ENCODE measurements around the gene SLC1A4. TPM values are rescaled to one million over a fixed set of nuclear protein-coding genes. Genes with fewer than 3 reads are reported as not detected.

Gene SLC1A4
- total RNA-seq, 1 experiment from 2014 or later = 35.0 TPM

DNA sequence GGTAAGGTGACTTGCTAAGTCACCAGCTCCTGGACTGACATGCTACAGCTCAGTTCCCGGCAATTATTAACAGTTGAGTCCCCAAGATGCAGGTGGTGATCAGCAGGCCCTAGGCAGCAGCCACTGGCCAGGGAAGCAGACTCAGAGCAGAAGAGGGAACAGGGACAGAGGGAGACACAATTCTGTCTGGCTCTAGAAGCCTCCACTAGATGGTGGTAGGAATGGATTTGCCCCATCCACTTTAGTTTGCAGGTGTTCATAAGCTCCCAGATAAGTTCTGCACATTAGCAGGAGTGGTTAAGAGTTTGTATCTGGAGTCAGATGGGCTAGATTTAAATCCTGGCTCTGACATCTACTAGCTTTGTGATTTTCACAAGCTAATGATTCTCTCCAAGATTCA is 25.5 kb upstream of the SLC1A4 start:
- Mint-ChIP-seq H3K4me1 (ENCODE audit: low read depth, unreplicated experiment) (peaks cover 13% of the 10 kb centered on the region), H3K27me3 (ENCODE audit: insufficient read depth, unreplicated experiment) (no peaks in the 10 kb centered on the region), H3K36me3 (ENCODE audit: insufficient read depth, unreplicated experiment) (no peaks in the 10 kb centered on the region), H3K27ac (ENCODE audit: unreplicated experiment) (no peak overlapping the region), H3K4me3 (ENCODE audit: unreplicated experiment) (no peak overlapping the region), H3K9me3 (ENCODE audit: unreplicated experiment) (no peaks in the 10 kb centered on the region)
- H3K9me3 ChIP-seq = no peaks in the 10 kb centered on the region
- TF ChIP-seq, protein P1, sequence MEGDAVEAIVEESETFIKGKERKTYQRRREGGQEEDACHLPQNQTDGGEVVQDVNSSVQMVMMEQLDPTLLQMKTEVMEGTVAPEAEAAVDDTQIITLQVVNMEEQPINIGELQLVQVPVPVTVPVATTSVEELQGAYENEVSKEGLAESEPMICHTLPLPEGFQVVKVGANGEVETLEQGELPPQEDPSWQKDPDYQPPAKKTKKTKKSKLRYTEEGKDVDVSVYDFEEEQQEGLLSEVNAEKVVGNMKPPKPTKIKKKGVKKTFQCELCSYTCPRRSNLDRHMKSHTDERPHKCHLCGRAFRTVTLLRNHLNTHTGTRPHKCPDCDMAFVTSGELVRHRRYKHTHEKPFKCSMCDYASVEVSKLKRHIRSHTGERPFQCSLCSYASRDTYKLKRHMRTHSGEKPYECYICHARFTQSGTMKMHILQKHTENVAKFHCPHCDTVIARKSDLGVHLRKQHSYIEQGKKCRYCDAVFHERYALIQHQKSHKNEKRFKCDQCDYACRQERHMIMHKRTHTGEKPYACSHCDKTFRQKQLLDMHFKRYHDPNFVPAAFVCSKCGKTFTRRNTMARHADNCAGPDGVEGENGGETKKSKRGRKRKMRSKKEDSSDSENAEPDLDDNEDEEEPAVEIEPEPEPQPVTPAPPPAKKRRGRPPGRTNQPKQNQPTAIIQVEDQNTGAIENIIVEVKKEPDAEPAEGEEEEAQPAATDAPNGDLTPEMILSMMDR (IDR thresholded peaks at IDR 0.05; ENCODE audit: insufficient read depth in 1 of 2, low read depth in 1 of 2, low read length in 1 of 2, severe bottlenecking in 1 of 2, unreplicated experiment in 1 of 2) = peak in 1 of 2 experiments; percentile 8
- DNase-seq = no peak
- POLR2A ChIA-PET = interaction anchor here (0.9 kb wide), 1 partner anchor 92 kb away, joined by 3 read pairs; the partner anchor contains the start of gene CEP68
- 0 out of 2 replicates have a peak, but pooled peaks cover 6% of the 10 kb centered on the region for H3K4me1 ChIP-seq
- no peaks in the 10 kb centered on the region for H3K27me3 ChIP-seq (replicated peaks; ENCODE audit: control insufficient read depth, insufficient read depth, low read length)
- H3K36me3 ChIP-seq (ENCODE audit: control insufficient read depth, insufficient read depth, low read length) = no peaks in the 10 kb centered on the region
- no TSS peak for BruUV-seq (replicated peaks)
- intact Hi-C loops (cut with micrococcal nuclease; ENCODE audit: unreplicated experiment) = no loop called here
- CTCF ChIA-PET = interaction anchor here (0.6 to 1.7 kb wide), 4 partner anchors 10 to 70 kb away, joined by 3 to 7 read pairs (median 4); no protein-coding TSS in a partner anchor
- H3K4me3 ChIP-seq (ENCODE audit: low read depth, low read length) = no peak overlapping the region

DNA sequence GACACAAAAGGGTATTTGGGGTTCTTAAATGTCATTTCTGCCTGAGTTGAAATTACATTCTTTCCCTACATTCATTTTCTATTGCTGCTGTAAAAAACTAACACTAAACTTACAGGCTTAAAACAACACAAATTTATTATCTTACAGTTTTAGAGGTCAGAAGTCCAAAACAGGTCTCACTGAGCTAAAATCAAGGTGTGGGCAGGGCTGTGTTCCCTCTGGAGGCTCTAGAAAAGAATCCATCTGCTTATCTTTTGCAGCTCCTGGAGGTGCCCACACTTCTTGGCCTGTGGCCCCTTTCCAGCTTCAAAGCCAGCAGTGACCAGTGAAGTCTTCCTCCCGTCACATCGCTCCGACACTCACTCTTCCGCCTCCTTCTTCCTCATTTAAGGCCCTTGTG is 23.2 kb upstream of the SLC1A4 start:
- Histone ChIP-seq H3K4me1 (0 out of 2 replicates have a peak, but pooled peaks cover 6% of the 10 kb centered on the region), H3K27me3 (replicated peaks; ENCODE audit: control insufficient read depth, insufficient read depth, low read length) (no peaks in the 10 kb centered on the region), H3K36me3 (ENCODE audit: control insufficient read depth, insufficient read depth, low read length) (no peaks in the 10 kb centered on the region), H3K9me3 (no peaks in the 10 kb centered on the region), H3K4me3 (ENCODE audit: low read depth, low read length) (no peak overlapping the region)
- BruUV-seq (replicated peaks) = no TSS peak
- no peaks in the 10 kb centered on the region for H3K9me3 Mint-ChIP-seq (ENCODE audit: unreplicated experiment)
- peak overlapping the region; percentile 3 for H3K27ac Mint-ChIP-seq (ENCODE audit: unreplicated experiment)
- no peaks in the 10 kb centered on the region for H3K27me3 Mint-ChIP-seq (ENCODE audit: insufficient read depth, unreplicated experiment)
- no peak overlapping the region for H3K4me3 Mint-ChIP-seq (ENCODE audit: unreplicated experiment)
- H3K4me1 Mint-ChIP-seq (ENCODE audit: low read depth, unreplicated experiment) = peaks cover 7% of the 10 kb centered on the region
- ChIA-PET POLR2A (no interaction called here), CTCF (interaction anchor here (1.1 kb wide), 2 partner anchors 47 to 48 kb away, joined by 3 read pairs; no protein-coding TSS in a partner anchor)
- H3K36me3 Mint-ChIP-seq (ENCODE audit: insufficient read depth, unreplicated experiment) = no peaks in the 10 kb centered on the region
- no peak for DNase-seq
- intact Hi-C loops (cut with micrococcal nuclease; ENCODE audit: unreplicated experiment) = no loop called here
- TF ChIP-seq, protein P1 (IDR thresholded peaks at IDR 0.05; ENCODE audit: insufficient read depth in 1 of 2, low read depth in 1 of 2, low read length in 1 of 2, severe bottlenecking in 1 of 2, unreplicated experiment in 1 of 2) = no peak

DNA sequence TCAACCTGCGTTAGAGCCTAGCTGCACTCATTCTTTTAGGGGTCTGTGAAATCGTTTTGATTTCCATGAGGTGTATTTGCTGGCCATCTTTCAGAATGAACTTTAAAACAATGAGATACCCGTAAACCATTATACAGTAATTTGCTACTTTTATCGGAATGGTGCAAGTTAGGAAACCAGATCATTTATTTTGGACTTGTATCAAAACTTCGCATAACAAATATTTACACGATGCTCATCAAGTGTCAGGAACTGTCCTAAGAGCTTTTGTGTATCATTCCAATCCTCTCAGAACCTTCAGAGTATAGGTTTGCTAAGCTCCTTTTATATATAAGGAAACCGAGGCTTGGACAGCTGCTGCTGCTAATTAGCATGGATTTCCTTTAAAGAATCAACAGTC is 22.4 kb upstream of the SLC1A4 start:
- Histone ChIP-seq H3K9me3 (no peaks in the 10 kb centered on the region), H3K27me3 (replicated peaks; ENCODE audit: control insufficient read depth, insufficient read depth, low read length) (no peaks in the 10 kb centered on the region), H3K4me3 (ENCODE audit: low read depth, low read length) (no peak overlapping the region), H3K4me1 (0 out of 2 replicates have a peak, but pooled peaks cover 6% of the 10 kb centered on the region), H3K36me3 (ENCODE audit: control insufficient read depth, insufficient read depth, low read length) (no peaks in the 10 kb centered on the region)
- ChIA-PET CTCF (interaction anchor here (1.1 kb wide), 1 partner anchor 49 kb away, joined by 3 read pairs; no protein-coding TSS in a partner anchor), POLR2A (no interaction called here)
- no peaks in the 10 kb centered on the region for H3K9me3 Mint-ChIP-seq (ENCODE audit: unreplicated experiment)
- intact Hi-C loops (cut with micrococcal nuclease; ENCODE audit: unreplicated experiment) = no loop called here
- peaks cover 7% of the 10 kb centered on the region for H3K4me1 Mint-ChIP-seq (ENCODE audit: low read depth, unreplicated experiment)
- H3K36me3 Mint-ChIP-seq (ENCODE audit: insufficient read depth, unreplicated experiment) = no peaks in the 10 kb centered on the region
- BruUV-seq (replicated peaks) = no TSS peak
- H3K27ac Mint-ChIP-seq (ENCODE audit: unreplicated experiment) = no peak overlapping the region
- H3K27me3 Mint-ChIP-seq (ENCODE audit: insufficient read depth, unreplicated experiment) = no peaks in the 10 kb centered on the region
- H3K4me3 Mint-ChIP-seq (ENCODE audit: unreplicated experiment) = no peak overlapping the region
- TF ChIP-seq, protein P1 (IDR thresholded peaks at IDR 0.05; ENCODE audit: insufficient read depth in 1 of 2, low read depth in 1 of 2, low read length in 1 of 2, severe bottlenecking in 1 of 2, unreplicated experiment in 1 of 2) = no peak
- DNase-seq = no peak

Data from Caco-2 (cell line).